Central memory CD8-positive, alpha-beta T cell (primary cell): ENCODE measurements around the gene DGKG.

Experiments used
- ATAC-seq: fragments of 150-1000 bp; cut with Tn5 transposase; replicated peaks from 2 replicates; pipeline ENCODE4 v1.10.0; 2022; ENCODE audit warnings: mild to moderate bottlenecking, moderate FRiP score, moderate number of reproducible peaks; ENCODE audit not compliant: poor library complexity, severe bottlenecking; ENCODE audit errors: extremely low read depth
- DNase-seq, 2 donors: peaks; one replicate each; pipeline ENCODE4 v3.0.0; 2021; ENCODE audit warnings: low spot score in 2 of 2
- H3K27ac Mint-ChIP-seq: one replicate; pipeline ENCODE4 v1.8.0; 2022; ENCODE audit warnings: low read depth, mild to moderate bottlenecking, moderate library complexity, mixed read lengths
- H3K27me3 Mint-ChIP-seq: one replicate; pipeline ENCODE4 v1.8.0; 2022; ENCODE audit warnings: mixed read lengths
- H3K36me3 Mint-ChIP-seq: one replicate; pipeline ENCODE4 v1.8.0; 2022; ENCODE audit warnings: mild to moderate bottlenecking, moderate library complexity, mixed read lengths; ENCODE audit not compliant: insufficient read depth
- H3K4me1 Mint-ChIP-seq: one replicate; pipeline ENCODE4 v1.8.0; 2022; ENCODE audit warnings: mixed read lengths
- H3K4me3 Mint-ChIP-seq: one replicate; pipeline ENCODE4 v1.8.0; 2022; ENCODE audit warnings: mild to moderate bottlenecking, moderate library complexity, mixed read lengths
- H3K9me3 Mint-ChIP-seq: one replicate; pipeline ENCODE4 v1.8.0; 2022; ENCODE audit warnings: mixed read lengths

The DGKG gene

GRCh38 chr3:186307594-186308221, 54.3 kb downstream of the DGKG start:
- Mint-ChIP-seq H3K36me3 (no peaks in the 10 kb centered on the region), H3K4me3 (no peak overlapping the region), H3K4me1 (no peaks in the 10 kb centered on the region), H3K27ac (no peak overlapping the region), H3K9me3 (no peaks in the 10 kb centered on the region), H3K27me3 (peaks cover 10% of the 10 kb centered on the region)
- DNase-seq (no peak), ATAC-seq (no peak)

DNA sequence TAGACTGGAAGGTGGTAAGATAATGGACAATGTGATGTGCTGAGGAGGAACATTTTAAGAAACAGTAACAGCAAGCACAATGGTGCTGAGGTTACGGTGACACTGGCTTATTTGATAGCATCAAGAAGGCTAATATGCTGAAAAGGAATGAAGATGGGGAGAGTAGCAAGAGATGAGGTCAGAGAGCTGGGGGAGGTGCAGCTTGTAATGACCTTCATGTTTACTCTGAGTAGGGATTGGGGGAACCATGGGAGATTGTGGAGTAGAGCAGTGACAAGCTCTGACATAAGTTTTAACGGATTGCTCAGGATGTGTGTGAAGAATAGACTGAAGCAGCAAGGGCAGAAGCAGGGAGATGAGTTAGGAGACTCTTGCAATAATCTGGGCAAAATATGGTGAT, 56.7 kb downstream of the DGKG start:
- Mint-ChIP-seq H3K9me3 (no peaks in the 10 kb centered on the region), H3K4me1 (no peaks in the 10 kb centered on the region), H3K4me3 (no peak overlapping the region), H3K27me3 (peaks cover 10% of the 10 kb centered on the region), H3K36me3 (no peaks in the 10 kb centered on the region), H3K27ac (no peak overlapping the region)
- DNase-seq = no peak
- no peak for ATAC-seq

DNA sequence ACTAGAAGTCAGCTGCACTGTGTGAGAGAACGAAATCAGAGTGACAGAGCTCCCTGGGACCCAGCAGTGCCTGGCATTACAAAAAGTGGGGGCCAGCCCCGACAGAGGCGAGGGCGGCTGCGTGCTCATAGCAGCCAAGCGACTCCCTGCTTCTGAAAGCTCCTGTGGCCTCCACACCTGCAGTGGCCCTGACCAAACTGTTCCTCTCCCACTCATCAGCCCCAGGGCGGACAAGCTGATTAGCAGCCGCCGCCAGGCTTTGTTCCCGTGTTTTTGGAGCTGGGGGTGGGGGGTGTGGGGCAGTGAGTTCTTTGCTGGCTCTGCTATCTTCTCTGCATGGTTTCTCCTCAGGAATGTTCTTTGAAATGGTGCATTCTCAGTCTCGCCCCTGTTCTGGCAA, 58.1 kb downstream of the DGKG start:
- no peak for ATAC-seq
- no peak for DNase-seq
- no peaks in the 10 kb centered on the region for H3K4me1 Mint-ChIP-seq
- H3K4me3 Mint-ChIP-seq = no peak overlapping the region
- no peaks in the 10 kb centered on the region for H3K36me3 Mint-ChIP-seq
- peaks cover 5% of the 10 kb centered on the region for H3K27me3 Mint-ChIP-seq
- no peak overlapping the region for H3K27ac Mint-ChIP-seq
- H3K9me3 Mint-ChIP-seq = no peaks in the 10 kb centered on the region

- Mint-ChIP-seq H3K27ac (no peak overlapping the region), H3K4me1 (no peaks in the 10 kb centered on the region), H3K4me3 (no peak overlapping the region), H3K27me3 (no peaks in the 10 kb centered on the region), H3K9me3 (no peaks in the 10 kb centered on the region), H3K36me3 (no peaks in the 10 kb centered on the region)
- DNase-seq (no peak), ATAC-seq (no peak)
These were observed 62.7 kb downstream of the DGKG start for GRCh38 chr3:186299327-186299726.

DNA sequence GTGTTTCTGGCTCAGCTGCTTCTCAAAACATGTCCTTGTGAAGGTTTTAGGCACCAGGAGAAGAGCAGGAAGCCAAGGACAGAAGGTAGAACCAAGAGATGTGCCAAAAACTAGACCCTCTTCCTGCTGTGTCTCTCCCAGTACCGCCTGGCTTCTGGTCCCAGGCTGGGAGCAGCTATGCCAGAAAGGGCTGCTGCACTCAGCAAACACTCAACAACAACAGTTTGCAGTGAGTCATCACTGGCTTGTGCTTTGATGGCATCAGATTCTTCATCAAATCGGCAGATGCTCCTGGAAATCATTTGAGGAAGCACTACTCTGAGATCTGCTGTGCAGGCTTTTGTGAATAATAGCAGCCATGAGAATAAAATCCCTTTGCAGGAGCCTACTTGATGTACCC, 63.2 kb downstream of the DGKG start:
- DNase-seq (no peak), ATAC-seq (no peak)
- Mint-ChIP-seq H3K36me3 (no peaks in the 10 kb centered on the region), H3K4me3 (no peak overlapping the region), H3K27ac (no peak overlapping the region), H3K4me1 (no peaks in the 10 kb centered on the region), H3K27me3 (no peaks in the 10 kb centered on the region), H3K9me3 (no peaks in the 10 kb centered on the region)

DNA sequence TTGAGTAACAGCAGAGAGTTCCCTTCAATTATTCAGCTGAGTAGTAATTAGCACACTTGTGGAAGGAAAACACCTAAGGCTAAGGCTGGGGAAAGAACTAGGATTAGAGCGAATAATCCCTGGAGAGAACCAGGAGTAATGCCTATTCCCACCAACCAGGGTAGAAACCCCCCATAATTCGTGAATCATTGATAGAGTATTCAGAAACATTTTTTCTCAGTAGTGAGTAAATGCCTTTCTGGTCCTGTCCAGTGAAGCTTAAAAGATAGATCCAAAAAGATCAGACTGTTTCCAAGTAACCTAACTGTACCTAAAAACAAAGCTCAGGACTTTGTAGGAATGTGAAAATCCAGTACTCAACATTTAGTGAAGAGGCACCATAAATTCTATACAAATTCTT, 71.2 kb downstream of the DGKG start:
- Mint-ChIP-seq H3K9me3 (no peaks in the 10 kb centered on the region), H3K27ac (no peak overlapping the region), H3K27me3 (peaks cover 40% of the 10 kb centered on the region), H3K36me3 (no peaks in the 10 kb centered on the region), H3K4me1 (no peaks in the 10 kb centered on the region), H3K4me3 (no peak overlapping the region)
- DNase-seq = no peak
- no peak for ATAC-seq

- no peak overlapping the region for H3K4me3 Mint-ChIP-seq
- no peak for ATAC-seq
- H3K4me1 Mint-ChIP-seq = no peaks in the 10 kb centered on the region
- H3K27me3 Mint-ChIP-seq = peaks cover 31% of the 10 kb centered on the region
- DNase-seq = no peak
- no peaks in the 10 kb centered on the region for H3K9me3 Mint-ChIP-seq
- H3K36me3 Mint-ChIP-seq = no peaks in the 10 kb centered on the region
- no peak overlapping the region for H3K27ac Mint-ChIP-seq
These were observed 74.3 kb downstream of the DGKG start for GRCh38 chr3:186287711-186288110.

DNA sequence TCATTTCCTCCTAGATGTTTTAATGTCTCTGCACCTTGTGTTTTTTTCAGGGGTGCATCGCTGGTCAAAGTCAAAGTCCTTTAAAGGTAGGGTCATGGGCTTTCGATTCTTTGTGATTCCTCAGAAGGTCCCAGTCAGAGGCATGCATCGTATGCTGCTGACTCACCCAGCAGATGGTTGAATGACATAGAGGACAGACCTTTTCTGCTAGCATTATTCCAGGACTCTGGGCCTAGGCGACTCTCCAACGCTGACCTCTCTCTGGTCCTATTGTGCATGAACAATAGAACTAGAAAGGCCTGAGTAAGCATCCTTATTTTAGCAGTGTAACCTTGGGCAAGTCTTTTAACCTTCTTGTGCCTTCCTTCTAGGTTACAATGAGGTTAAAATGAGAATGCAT, 75.9 kb downstream of the DGKG start:
- H3K27me3 Mint-ChIP-seq = peaks cover 35% of the 10 kb centered on the region
- H3K4me3 Mint-ChIP-seq = no peak overlapping the region
- DNase-seq = no peak
- H3K4me1 Mint-ChIP-seq = no peaks in the 10 kb centered on the region
- no peak for ATAC-seq
- H3K36me3 Mint-ChIP-seq = no peaks in the 10 kb centered on the region
- H3K27ac Mint-ChIP-seq = no peak overlapping the region
- no peaks in the 10 kb centered on the region for H3K9me3 Mint-ChIP-seq

DNA sequence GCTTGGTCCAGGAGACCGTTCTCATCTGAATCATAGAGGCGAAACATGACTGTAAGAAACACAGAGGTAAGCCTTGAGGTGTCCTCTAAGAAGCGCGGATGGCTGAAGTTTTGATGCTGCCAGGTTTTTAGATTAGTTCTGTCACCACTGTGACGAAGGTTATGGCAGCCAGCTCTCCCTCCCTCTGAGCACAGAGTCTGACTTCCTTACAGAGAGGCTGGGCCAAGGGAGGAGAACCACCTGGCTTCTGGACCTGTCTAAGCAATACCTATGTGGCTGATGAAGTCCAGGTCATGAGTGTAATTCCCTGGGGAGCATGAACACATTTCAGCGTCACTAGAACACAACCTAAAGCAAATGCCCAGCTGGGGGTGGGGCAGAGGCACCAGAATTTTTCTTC, 77.4 kb downstream of the DGKG start:
- H3K27ac Mint-ChIP-seq = no peak overlapping the region
- no peaks in the 10 kb centered on the region for H3K9me3 Mint-ChIP-seq
- peaks cover 29% of the 10 kb centered on the region for H3K27me3 Mint-ChIP-seq
- no peaks in the 10 kb centered on the region for H3K36me3 Mint-ChIP-seq
- DNase-seq (no peak), ATAC-seq (no peak)
- H3K4me1 Mint-ChIP-seq = no peaks in the 10 kb centered on the region
- H3K4me3 Mint-ChIP-seq = no peak overlapping the region

DNA sequence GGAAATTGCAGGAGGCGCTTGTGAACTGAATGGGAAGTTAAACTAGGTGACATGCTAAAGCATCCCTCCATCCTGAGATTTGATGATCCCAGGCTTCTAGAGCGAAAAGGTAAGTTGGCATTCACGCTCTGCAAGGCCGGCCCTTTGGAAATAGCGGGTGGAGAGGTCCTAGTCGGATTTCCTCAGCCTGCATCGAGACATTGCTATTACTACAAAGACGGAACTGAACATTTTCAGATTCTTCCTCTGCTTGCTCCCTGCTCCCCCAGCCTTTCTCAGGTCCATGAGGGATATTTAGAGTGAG, 77.7 kb downstream of the DGKG start:
- no peak overlapping the region for H3K4me3 Mint-ChIP-seq
- no peaks in the 10 kb centered on the region for H3K36me3 Mint-ChIP-seq
- ATAC-seq (no peak), DNase-seq (no peak)
- no peak overlapping the region for H3K27ac Mint-ChIP-seq
- H3K27me3 Mint-ChIP-seq = peaks cover 29% of the 10 kb centered on the region
- H3K9me3 Mint-ChIP-seq = no peaks in the 10 kb centered on the region
- no peaks in the 10 kb centered on the region for H3K4me1 Mint-ChIP-seq

DNA sequence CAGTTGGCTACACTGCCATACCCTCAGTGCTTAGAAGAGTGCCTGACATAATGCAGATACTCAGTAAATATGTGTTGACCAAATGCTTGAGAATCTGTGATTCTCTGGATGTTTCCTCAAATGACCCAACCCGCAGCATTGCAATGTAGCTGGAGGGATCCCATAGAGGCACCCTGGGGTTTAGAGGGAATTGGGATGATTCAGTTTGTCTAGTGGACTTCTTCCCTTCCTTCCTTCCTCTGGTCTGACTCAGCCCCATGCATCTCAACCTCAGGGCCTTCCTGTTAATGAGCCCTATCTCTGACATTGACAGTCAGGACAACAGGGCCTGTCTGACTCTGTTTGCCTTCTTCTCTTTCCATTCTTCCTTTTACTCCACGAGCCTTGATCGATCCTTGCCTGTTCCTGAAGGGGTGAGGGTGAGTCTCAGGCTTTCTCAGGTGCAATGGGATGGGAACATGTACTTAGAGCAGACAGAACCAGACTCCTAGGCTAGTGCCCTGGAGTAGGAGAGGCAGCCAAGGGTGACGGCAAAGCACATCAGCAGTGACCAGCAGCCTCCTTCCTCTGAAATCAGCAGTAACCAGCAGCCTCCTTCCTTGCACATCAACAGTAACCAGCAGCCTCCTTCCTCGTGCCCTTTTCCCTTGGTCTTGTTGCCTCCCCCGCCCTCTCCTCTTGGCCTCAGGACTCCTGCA, 78.2 kb downstream of the DGKG start:
- no peaks in the 10 kb centered on the region for H3K36me3 Mint-ChIP-seq

GRCh38 chr3:186283096-186283495, 78.9 kb downstream of the DGKG start:
- H3K27ac Mint-ChIP-seq = no peak overlapping the region
- no peaks in the 10 kb centered on the region for H3K4me1 Mint-ChIP-seq
- DNase-seq (no peak), ATAC-seq (no peak)
- no peak overlapping the region for H3K4me3 Mint-ChIP-seq
- H3K9me3 Mint-ChIP-seq = no peaks in the 10 kb centered on the region
- H3K27me3 Mint-ChIP-seq = peaks cover 36% of the 10 kb centered on the region
- no peaks in the 10 kb centered on the region for H3K36me3 Mint-ChIP-seq

More for the DNA sequence above, 78.2 kb downstream of the DGKG start:
- H3K4me1 Mint-ChIP-seq = no peaks in the 10 kb centered on the region
- no peak for ATAC-seq
- no peaks in the 10 kb centered on the region for H3K9me3 Mint-ChIP-seq
- no peak for DNase-seq
- no peak overlapping the region for H3K27ac Mint-ChIP-seq
- peaks cover 29% of the 10 kb centered on the region for H3K27me3 Mint-ChIP-seq
- H3K4me3 Mint-ChIP-seq = no peak overlapping the region

DNA sequence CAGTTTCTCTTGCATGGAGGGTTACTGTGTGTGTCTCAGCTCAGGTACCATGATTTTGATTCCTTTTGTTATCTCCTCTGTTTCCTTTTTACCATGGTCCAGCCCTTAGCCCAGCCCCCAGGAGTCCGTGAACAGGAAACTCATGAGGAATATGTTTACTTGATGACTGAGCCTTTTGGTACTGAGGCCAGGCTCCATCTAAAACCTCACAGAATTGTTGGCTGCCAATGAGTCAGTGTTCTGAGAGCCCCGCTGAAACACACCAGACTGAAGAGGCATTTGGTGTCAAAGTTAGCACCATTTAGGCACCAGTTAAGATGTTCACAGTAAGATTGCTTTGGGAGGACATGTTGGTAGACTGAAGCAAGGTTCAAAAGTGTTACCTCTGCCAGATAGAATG, 80.9 kb downstream of the DGKG start:
- Mint-ChIP-seq H3K9me3 (no peaks in the 10 kb centered on the region), H3K27me3 (peaks cover 50% of the 10 kb centered on the region), H3K36me3 (no peaks in the 10 kb centered on the region), H3K4me1 (no peaks in the 10 kb centered on the region), H3K4me3 (no peak overlapping the region), H3K27ac (no peak overlapping the region)
- DNase-seq = no peak
- no peak for ATAC-seq
